ENCODE results near the gene HEXB. TPM values are rescaled to one million over a fixed set of nuclear protein-coding genes. Genes with fewer than 3 reads are reported as not detected.

The HEXB gene
- total and polyA plus RNA-seq, 2 of the 13 experiments (the other 11 are each of a cell fraction or from before 2014, with no cell fraction given) = 100 to 104 TPM

GRCh38 chr5:74642543-74642863 lies 42.5 kb upstream of the HEXB start (continued):
- TF ChIP-seq, protein P1, sequence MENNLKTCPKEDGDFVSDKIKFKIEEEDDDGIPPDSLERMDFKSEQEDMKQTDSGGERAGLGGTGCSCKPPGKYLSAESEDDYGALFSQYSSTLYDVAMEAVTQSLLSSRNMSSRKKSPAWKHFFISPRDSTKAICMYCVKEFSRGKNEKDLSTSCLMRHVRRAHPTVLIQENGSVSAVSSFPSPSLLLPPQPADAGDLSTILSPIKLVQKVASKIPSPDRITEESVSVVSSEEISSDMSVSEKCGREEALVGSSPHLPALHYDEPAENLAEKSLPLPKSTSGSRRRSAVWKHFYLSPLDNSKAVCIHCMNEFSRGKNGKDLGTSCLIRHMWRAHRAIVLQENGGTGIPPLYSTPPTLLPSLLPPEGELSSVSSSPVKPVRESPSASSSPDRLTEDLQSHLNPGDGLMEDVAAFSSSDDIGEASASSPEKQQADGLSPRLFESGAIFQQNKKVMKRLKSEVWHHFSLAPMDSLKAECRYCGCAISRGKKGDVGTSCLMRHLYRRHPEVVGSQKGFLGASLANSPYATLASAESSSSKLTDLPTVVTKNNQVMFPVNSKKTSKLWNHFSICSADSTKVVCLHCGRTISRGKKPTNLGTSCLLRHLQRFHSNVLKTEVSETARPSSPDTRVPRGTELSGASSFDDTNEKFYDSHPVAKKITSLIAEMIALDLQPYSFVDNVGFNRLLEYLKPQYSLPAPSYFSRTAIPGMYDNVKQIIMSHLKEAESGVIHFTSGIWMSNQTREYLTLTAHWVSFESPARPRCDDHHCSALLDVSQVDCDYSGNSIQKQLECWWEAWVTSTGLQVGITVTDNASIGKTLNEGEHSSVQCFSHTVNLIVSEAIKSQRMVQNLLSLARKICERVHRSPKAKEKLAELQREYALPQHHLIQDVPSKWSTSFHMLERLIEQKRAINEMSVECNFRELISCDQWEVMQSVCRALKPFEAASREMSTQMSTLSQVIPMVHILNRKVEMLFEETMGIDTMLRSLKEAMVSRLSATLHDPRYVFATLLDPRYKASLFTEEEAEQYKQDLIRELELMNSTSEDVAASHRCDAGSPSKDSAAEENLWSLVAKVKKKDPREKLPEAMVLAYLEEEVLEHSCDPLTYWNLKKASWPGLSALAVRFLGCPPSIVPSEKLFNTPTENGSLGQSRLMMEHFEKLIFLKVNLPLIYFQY (CRISPR knock-in tag; IDR thresholded peaks at IDR 0.05; ENCODE audit: borderline replicate concordance) = no peak
- no peak for TF ChIP-seq ZNF207 (IDR thresholded peaks at IDR 0.05; ENCODE audit: borderline replicate concordance)
- TF ChIP-seq SOX6 (IDR thresholded peaks at IDR 0.05) = no peak
- TF ChIP-seq SOX6 (CRISPR knock-in tag; IDR thresholded peaks at IDR 0.05) = no peak
- TF ChIP-seq MZF1 (CRISPR knock-in tag; IDR thresholded peaks at IDR 0.05; ENCODE audit: borderline replicate concordance) = no peak
- no peak for TF ChIP-seq ZNF256 (CRISPR knock-in tag; conservative IDR thresholded peaks at IDR 0.05)
- no peak for TF ChIP-seq GPN1 (CRISPR knock-in tag; IDR thresholded peaks at IDR 0.05; ENCODE audit: borderline replicate concordance)
- no peak for TF ChIP-seq ZNF431 (CRISPR knock-in tag; IDR thresholded peaks at IDR 0.05; ENCODE audit: borderline replicate concordance, low read depth)
- TF ChIP-seq ZNF333 (CRISPR knock-in tag; IDR thresholded peaks at IDR 0.05; ENCODE audit: borderline replicate concordance) = no peak
- no peak for TF ChIP-seq SRY (CRISPR knock-in tag; IDR thresholded peaks at IDR 0.05)
- TF ChIP-seq ZNF383 (CRISPR knock-in tag; IDR thresholded peaks at IDR 0.05; ENCODE audit: borderline replicate concordance) = no peak
- no peak for TF ChIP-seq IRX3 (CRISPR knock-in tag; IDR thresholded peaks at IDR 0.05; ENCODE audit: borderline replicate concordance, low read depth)
- no peak for TF ChIP-seq FOXA1 (IDR thresholded peaks at IDR 0.05)
- TF ChIP-seq FOXA1 (CRISPR knock-in tag; IDR thresholded peaks at IDR 0.05) = peak; percentile 73
- peak; percentile 43; the same call in 1 of the 2 replicates for TF ChIP-seq HDAC1 (CRISPR knock-in tag; IDR thresholded peaks at IDR 0.05)
- TF ChIP-seq ZNF619 (CRISPR knock-in tag; IDR thresholded peaks at IDR 0.05) = no peak
- TF ChIP-seq JUND (CRISPR knock-in tag; IDR thresholded peaks at IDR 0.05) = no peak
- no peak for TF ChIP-seq ZBTB44 (CRISPR knock-in tag; IDR thresholded peaks at IDR 0.05)
- TF ChIP-seq, protein P2, sequence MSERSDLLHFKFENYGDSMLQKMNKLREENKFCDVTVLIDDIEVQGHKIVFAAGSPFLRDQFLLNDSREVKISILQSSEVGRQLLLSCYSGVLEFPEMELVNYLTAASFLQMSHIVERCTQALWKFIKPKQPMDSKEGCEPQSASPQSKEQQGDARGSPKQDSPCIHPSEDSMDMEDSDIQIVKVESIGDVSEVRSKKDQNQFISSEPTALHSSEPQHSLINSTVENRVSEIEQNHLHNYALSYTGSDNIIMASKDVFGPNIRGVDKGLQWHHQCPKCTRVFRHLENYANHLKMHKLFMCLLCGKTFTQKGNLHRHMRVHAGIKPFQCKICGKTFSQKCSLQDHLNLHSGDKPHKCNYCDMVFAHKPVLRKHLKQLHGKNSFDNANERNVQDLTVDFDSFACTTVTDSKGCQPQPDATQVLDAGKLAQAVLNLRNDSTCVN (CRISPR knock-in tag; IDR thresholded peaks at IDR 0.05; ENCODE audit: borderline replicate concordance) = no peak
- TF ChIP-seq IRF2 (CRISPR knock-in tag; IDR thresholded peaks at IDR 0.05) = no peak
- TF ChIP-seq CREB3 (CRISPR knock-in tag; IDR thresholded peaks at IDR 0.05) = no peak
- no peak for TF ChIP-seq ZMYM2 (CRISPR knock-in tag; IDR thresholded peaks at IDR 0.05)
- TF ChIP-seq, protein P3, sequence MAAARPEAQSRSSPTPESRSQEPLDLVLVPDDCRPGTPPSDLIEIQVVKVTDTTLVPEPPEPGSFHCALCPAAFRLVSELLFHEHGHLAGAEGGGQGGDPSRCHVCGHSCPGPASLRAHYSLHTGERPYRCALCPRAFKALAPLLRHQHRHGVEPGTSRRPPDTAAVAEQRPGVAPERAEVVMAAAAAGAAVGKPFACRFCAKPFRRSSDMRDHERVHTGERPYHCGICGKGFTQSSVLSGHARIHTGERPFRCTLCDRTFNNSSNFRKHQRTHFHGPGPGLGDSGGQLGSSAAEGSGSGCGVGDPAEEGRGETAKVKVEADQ (CRISPR knock-in tag; IDR thresholded peaks at IDR 0.05; ENCODE audit: borderline replicate concordance) = no peak
- TF ChIP-seq ZNF878 (CRISPR knock-in tag; IDR thresholded peaks at IDR 0.05) = no peak
- TF ChIP-seq ONECUT2 (CRISPR knock-in tag; IDR thresholded peaks at IDR 0.05) = no peak

Data from HepG2 (cell line).